ENCODE measurements around the gene PRRC2C. TPM values are rescaled to one million over a fixed set of nuclear protein-coding genes. Genes with fewer than 3 reads are reported as not detected.

The PRRC2C gene
- total and polyA plus RNA-seq, 12 donors = 15.1 to 77.2 (median 58.1) TPM

- peaks cover 0 to 4% (median 0%) of the 10 kb centered on the region in 11 donors for H3K9me3 ChIP-seq
- 75 to 81% methylated on average over 5 of the region's 5 CpGs for WGBS, 2 donors
- ATAC-seq (no peak), DNase-seq (no peak)
- no peak overlapping the region for H3K27ac ChIP-seq
- no peaks in the 10 kb centered on the region for H3K27me3 ChIP-seq
- intact Hi-C loops (cut with DNase I) = no loop called here
- TF ChIP-seq CTCF (IDR thresholded peaks at IDR 0.05) = no peak
- H3K36me3 ChIP-seq = no peaks in the 10 kb centered on the region
- H3K4me1 ChIP-seq = no peaks in the 10 kb centered on the region
- no peak overlapping the region for H3K4me3 ChIP-seq
Observed at GRCh38 chr1:171627020-171627419, 141.7 kb downstream of the PRRC2C start.

- DNase-seq = no peak
- no peak for ATAC-seq
- Histone ChIP-seq H3K4me1 (no peaks in the 10 kb centered on the region), H3K36me3 (no peaks in the 10 kb centered on the region), H3K27me3 (no peaks in the 10 kb centered on the region), H3K9me3 (peaks cover 0 to 6% (median 0%) of the 10 kb centered on the region in 11 donors), H3K4me3 (no peak overlapping the region), H3K27ac (no peak overlapping the region)
- no peak for TF ChIP-seq CTCF (IDR thresholded peaks at IDR 0.05)
- 88 to 93% methylated on average over 2 of the region's 2 CpGs for WGBS, 2 donors
- intact Hi-C loops (cut with DNase I) = no loop called here
Observed at GRCh38 chr1:171628225-171628624, 142.9 kb downstream of the PRRC2C start.

- Histone ChIP-seq H3K9me3 (peaks cover 0 to 6% (median 0%) of the 10 kb centered on the region in 11 donors), H3K36me3 (no peaks in the 10 kb centered on the region), H3K4me1 (no peaks in the 10 kb centered on the region), H3K4me3 (no peak overlapping the region), H3K27me3 (no peaks in the 10 kb centered on the region), H3K27ac (no peak overlapping the region)
- WGBS, 2 donors = 91 to 93% methylated on average over 2 of the region's 2 CpGs
- ATAC-seq (no peak), DNase-seq (no peak)
- TF ChIP-seq CTCF (IDR thresholded peaks at IDR 0.05) = no peak
- intact Hi-C loops (cut with DNase I) = no loop called here
Observed at GRCh38 chr1:171635661-171636060, 150.3 kb downstream of the PRRC2C start.

GRCh38 chr1:171636141-171636540 is 150.8 kb downstream of the PRRC2C start:
- WGBS, 2 donors = 74 to 79% methylated on average over 11 of the region's 11 CpGs
- Histone ChIP-seq H3K4me3 (no peak overlapping the region), H3K4me1 (no peaks in the 10 kb centered on the region), H3K9me3 (peaks cover 0 to 6% (median 0%) of the 10 kb centered on the region in 11 donors), H3K27me3 (no peaks in the 10 kb centered on the region), H3K27ac (no peak overlapping the region), H3K36me3 (no peaks in the 10 kb centered on the region)
- ATAC-seq (no peak), DNase-seq (no peak)
- TF ChIP-seq CTCF (IDR thresholded peaks at IDR 0.05) = no peak
- intact Hi-C loops (cut with DNase I) = no loop called here

Data from heart right ventricle (tissue), 16 donors.